Measurements from ENCODE around the gene DOK5. TPM values are rescaled to one million over a fixed set of nuclear protein-coding genes. Genes with fewer than 3 reads are reported as not detected.

DOK5 gene
- total and polyA plus RNA-seq, 2 of the 4 experiments (the other 2 are of a cell fraction), result 2.8 to 3.9 TPM

- intact Hi-C loops (cut with micrococcal nuclease) (no loop called here), dilution Hi-C loops (cut with HindIII; ENCODE audit: low sequenced_read_pairs, unreplicated experiment) (no loop called here), in situ Hi-C loops (cut with MboI; ENCODE audit: low sequenced_read_pairs) (no loop called here)
- Histone ChIP-seq H3K23ac (ENCODE audit: low read depth, low read length) (no peak overlapping the region), H2AK9ac (replicated peaks; ENCODE audit: low read depth, low read length, poor library complexity) (no peak overlapping the region), H4K20me1 (ENCODE audit: insufficient read depth, low read length) (no peaks in the 10 kb centered on the region), H3K18ac (ENCODE audit: low read depth, low read length) (no peak overlapping the region), H2BK20ac (ENCODE audit: low read depth, low read length) (no peak overlapping the region), H3K4ac (ENCODE audit: low read depth, low read length) (no peak overlapping the region), H3K4me2 (ENCODE audit: low read depth, low read length) (no peak overlapping the region), H3K27me3 (ENCODE audit: control insufficient read depth, insufficient read depth, low read length) (no peaks in the 10 kb centered on the region), H3K56ac (ENCODE audit: extremely low read depth, insufficient read depth, low read length) (no peak overlapping the region), H3K4me3 (ENCODE audit: insufficient read depth, low read depth, low read length) (no peak overlapping the region), H2BK5ac (ENCODE audit: low read depth, low read length, poor library complexity, severe bottlenecking) (no peak overlapping the region), H2AFZ (replicated peaks; ENCODE audit: low read length, poor library complexity) (no peak overlapping the region), H2BK15ac (ENCODE audit: low read depth, low read length) (no peak overlapping the region), H3K4me1 (ENCODE audit: control insufficient read depth, insufficient read depth, low read length) (no peaks in the 10 kb centered on the region), H3K9ac (ENCODE audit: low read depth, low read length) (no peak overlapping the region), H2BK120ac (ENCODE audit: low read depth, low read length) (no peak overlapping the region), H2AK5ac (ENCODE audit: low read depth, low read length) (no peak overlapping the region), H4K91ac (ENCODE audit: insufficient read depth, low read depth, low read length) (no peak overlapping the region), H3K9me1 (ENCODE audit: insufficient read depth, low read length) (no peaks in the 10 kb centered on the region), H4K5ac (ENCODE audit: low read depth, low read length) (no peak overlapping the region), H3K14ac (replicated peaks; ENCODE audit: low read depth, low read length) (no peak overlapping the region), H4K8ac (ENCODE audit: low read depth in 2 of 2, low read length in 2 of 2) (no peak overlapping the region), H3K79me1 (ENCODE audit: low read depth in 1 of 2, low read length in 2 of 2) (no peaks in the 10 kb centered on the region), H3K9me3 (ENCODE audit: control insufficient read depth, insufficient read depth, low read length) (peaks cover 5% of the 10 kb centered on the region; the same call in 1 of the 2 replicates), H3K27ac (ENCODE audit: insufficient read depth, low read length) (no peak overlapping the region), H3K36me3 (ENCODE audit: control insufficient read depth, insufficient read depth, low read length) (no peaks in the 10 kb centered on the region)
- peak; percentile 36 for DNase-seq
- TF ChIP-seq MXI1 (IDR thresholded peaks at IDR 0.05; ENCODE audit: borderline replicate concordance, low read depth, low read length), result no peak
- no peak for TF ChIP-seq NFE2L2 (IDR thresholded peaks at IDR 0.05; ENCODE audit: low read depth, low read length)
- no peak for TF ChIP-seq POLR2A (IDR thresholded peaks at IDR 0.05; ENCODE audit: low read depth, low read length)
- no peak for TF ChIP-seq FOS (IDR thresholded peaks at IDR 0.05; ENCODE audit: low read depth, low read length)
- TF ChIP-seq MAFK (IDR thresholded peaks at IDR 0.05; ENCODE audit: low read depth, low read length), result no peak
- TF ChIP-seq SMC3 (IDR thresholded peaks at IDR 0.05; ENCODE audit: low read depth, low read length), result no peak
- TF ChIP-seq RAD21 (IDR thresholded peaks at IDR 0.05; ENCODE audit: low read length), result no peak
- TF ChIP-seq CTCF (conservative IDR thresholded peaks at IDR 0.05; ENCODE audit: low read depth, low read length), result no peak
- TF ChIP-seq RCOR1 (IDR thresholded peaks at IDR 0.05; ENCODE audit: insufficient replicate concordance, low read length), result no peak
- no peak for TF ChIP-seq BHLHE40 (IDR thresholded peaks at IDR 0.05; ENCODE audit: low read depth, low read length)
- no peak for TF ChIP-seq CEBPB (IDR thresholded peaks at IDR 0.05; ENCODE audit: low read depth, low read length)
- TF ChIP-seq USF2 (IDR thresholded peaks at IDR 0.05; ENCODE audit: low read depth, low read length), result no peak
- no peak for TF ChIP-seq MAZ (IDR thresholded peaks at IDR 0.05; ENCODE audit: borderline replicate concordance, low read depth, low read length)
- no peak for TF ChIP-seq RFX5 (IDR thresholded peaks at IDR 0.05; ENCODE audit: low read depth, low read length)
- TF ChIP-seq CHD1 (IDR thresholded peaks at IDR 0.05; ENCODE audit: low read depth, low read length), result no peak
- TF ChIP-seq ELK1 (IDR thresholded peaks at IDR 0.05; ENCODE audit: borderline replicate concordance, low read depth, low read length), result no peak
- peak; percentile 46 for ATAC-seq (ENCODE audit: low read depth)
- BruUV-seq (replicated peaks), result no TSS peak
- POLR2A ChIA-PET (ENCODE audit: unreplicated experiment), result no interaction called here
- CTCF ChIA-PET, result no interaction called here
- no CpG with 5 or more reads among the region's 4 CpGs for WGBS, 2 experiments (ENCODE audit: extremely low coverage in 2 of 2, insufficient read length in 1 of 2)
Measured at GRCh38 chr20:54545676-54546358, 70.4 kb downstream of the DOK5 start.
